Small intestine (tissue), 7 donors: Measurements from ENCODE around the gene SEC14L1. TPM values are rescaled to one million over a fixed set of nuclear protein-coding genes. Genes with fewer than 3 reads are reported as not detected.
A peak's percentile ranks its signal among the peaks of the same experiment; 100 is the strongest.
"Not testable (repeated sequence)": the region's sequence is repeated elsewhere in the genome, so short reads cannot be mapped to it uniquely, and the experiment has no call there.

ENCODE experiments used
- DNase-seq, 2 donors: peaks; one replicate each; pipeline versions ENCODE4 v3.0.0 to v3.0.0-alpha.2; 2013
- FAIRE-seq: peaks from 2 replicates; lab custom pipeline; 2012; peaks lifted over from hg19 to GRCh38; lab: Jason Lieb, UNC
- H3K27ac ChIP-seq, 3 donors: one replicate each; pipeline ENCODE4 v1.5.1; 2013; ENCODE audit warnings: low read length in 2 of 3, mild to moderate bottlenecking in 2 of 3, control low read depth in 1 of 3, inconsistent platforms in 1 of 3, low read depth in 1 of 3, moderate library complexity in 1 of 3
- H3K27me3 ChIP-seq, 3 donors: one replicate each; pipeline ENCODE4 v1.6.1; 2013; ENCODE audit warnings: low read length in 3 of 3, inconsistent platforms in 1 of 3; ENCODE audit not compliant: control insufficient read depth in 3 of 3, insufficient read depth in 3 of 3
- H3K36me3 ChIP-seq, 3 donors: one replicate each; pipeline ENCODE4 v1.6.1; 2013; ENCODE audit warnings: low read length in 3 of 3, inconsistent platforms in 1 of 3, low read depth in 1 of 3, mild to moderate bottlenecking in 1 of 3, moderate library complexity in 1 of 3; ENCODE audit not compliant: control insufficient read depth in 3 of 3, insufficient read depth in 2 of 3
- H3K4me1 ChIP-seq, 3 donors: one replicate each; pipeline ENCODE4 v1.6.1; 2013; ENCODE audit warnings: low read length in 2 of 3, inconsistent platforms in 1 of 3, low read depth in 1 of 3, mild to moderate bottlenecking in 1 of 3, moderate library complexity in 1 of 3; ENCODE audit not compliant: control insufficient read depth in 3 of 3, insufficient read depth in 2 of 3
- H3K4me3 ChIP-seq, 3 donors: one replicate each; pipeline ENCODE4 v1.5.1; 2013; ENCODE audit warnings: low read length in 3 of 3, control low read depth in 1 of 3, inconsistent platforms in 1 of 3, low read depth in 1 of 3, mild to moderate bottlenecking in 1 of 3, moderate library complexity in 1 of 3
- H3K9me3 ChIP-seq, 2 donors: one replicate each; pipeline ENCODE4 v1.6.1; 2013; ENCODE audit warnings: low read depth in 1 of 2, low read length in 1 of 2; ENCODE audit not compliant: control insufficient read depth in 2 of 2, insufficient read depth in 1 of 2
- WGBS, 3 donors: extraction: QIAGEN DNeasy Blood & Tissue Kit; methylation state at CpG; one replicate each; pipeline ENCODE4 v1.1.7; 2013; 5-methylcytosine and 5-hydroxymethylcytosine counted together
- polyA plus RNA-seq, 4 donors: library from polyadenylated mRNA; stranded (reverse) in 3 of 4; unstranded in 1 of 4; fragments of 200-250 nt in 3 of 4; fragments of 120-200 nt in 1 of 4; gene quantifications; one replicate each; pipeline versions ENCODE4 v1.2.1 to v1.2.3, GENCODE V29; 2013
- donor health status: healthy with polysubstance abuse.
- donor health status: control.
- donor health status: control.
- donor health status: Bipolar disorder and iron deficiency.
- donor health status: healthy.

SEC14L1 gene
- polyA plus RNA-seq, 4 donors, result 14.5 to 27.4 (median 20.7) TPM

DNA sequence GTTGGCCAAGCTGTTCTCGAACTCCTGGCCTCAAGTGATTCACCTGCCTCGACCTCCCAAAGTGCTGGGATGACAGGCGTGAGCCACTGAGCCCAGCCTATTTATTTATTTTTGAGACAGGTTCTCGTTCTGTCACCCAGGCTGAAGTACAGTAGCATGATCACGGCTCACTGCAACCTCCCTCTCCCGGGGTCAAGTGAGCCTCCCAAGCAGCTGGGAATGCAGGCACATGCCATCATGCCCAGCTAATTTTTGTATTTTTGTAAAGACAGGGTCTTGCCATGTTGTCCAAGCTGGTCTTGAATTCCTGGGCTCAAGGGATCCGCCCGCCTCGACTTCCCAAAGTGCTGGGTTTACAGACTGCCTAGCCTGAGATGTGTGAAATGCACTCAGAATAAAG, 10.2 kb upstream of the SEC14L1 start:
- no peak overlapping the region for H3K4me3 ChIP-seq
- H3K36me3 ChIP-seq, result no peaks in the 10 kb centered on the region
- WGBS, 3 donors, result 93 to 94% (median 93%) methylated on average over 9 of the region's 9 CpGs
- FAIRE-seq, result no peak
- no peak overlapping the region for H3K27ac ChIP-seq
- H3K4me1 ChIP-seq, result peaks cover 0 to 9% (median 3%) of the 10 kb centered on the region in 3 donors
- H3K27me3 ChIP-seq, result no peaks in the 10 kb centered on the region
- no peaks in the 10 kb centered on the region for H3K9me3 ChIP-seq
- DNase-seq, result no peak

DNA sequence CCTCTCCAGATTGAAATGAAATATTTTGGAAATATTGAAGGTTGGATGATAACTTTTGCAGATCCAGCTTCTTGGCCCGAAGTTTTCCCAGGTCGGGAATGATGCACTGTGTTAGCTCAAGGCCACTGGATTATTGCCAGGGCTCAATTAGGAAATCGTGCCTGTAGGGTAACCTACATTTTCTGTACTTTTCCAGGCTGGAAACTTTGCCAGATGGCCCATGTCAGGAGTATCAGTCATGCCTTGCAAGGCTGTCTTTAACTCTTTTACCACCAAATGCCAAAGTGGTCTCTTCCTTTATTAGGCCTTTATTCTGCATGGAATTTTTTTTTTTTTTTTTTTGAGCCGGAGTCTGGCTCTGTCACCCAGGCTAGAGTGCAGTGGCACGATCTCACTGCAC, 8.9 kb upstream of the SEC14L1 start:
- FAIRE-seq, result no peak
- Histone ChIP-seq H3K27me3 (no peaks in the 10 kb centered on the region), H3K27ac (no peak overlapping the region), H3K36me3 (peaks cover 0 to 2% (median 0%) of the 10 kb centered on the region in 3 donors), H3K4me3 (no peak overlapping the region), H3K4me1 (peaks cover 0 to 9% (median 0%) of the 10 kb centered on the region in 3 donors), H3K9me3 (no peaks in the 10 kb centered on the region)
- 37 to 55% (median 51%) methylated on average over 5 of the region's 5 CpGs for WGBS, 3 donors
- DNase-seq, result no peak

DNA sequence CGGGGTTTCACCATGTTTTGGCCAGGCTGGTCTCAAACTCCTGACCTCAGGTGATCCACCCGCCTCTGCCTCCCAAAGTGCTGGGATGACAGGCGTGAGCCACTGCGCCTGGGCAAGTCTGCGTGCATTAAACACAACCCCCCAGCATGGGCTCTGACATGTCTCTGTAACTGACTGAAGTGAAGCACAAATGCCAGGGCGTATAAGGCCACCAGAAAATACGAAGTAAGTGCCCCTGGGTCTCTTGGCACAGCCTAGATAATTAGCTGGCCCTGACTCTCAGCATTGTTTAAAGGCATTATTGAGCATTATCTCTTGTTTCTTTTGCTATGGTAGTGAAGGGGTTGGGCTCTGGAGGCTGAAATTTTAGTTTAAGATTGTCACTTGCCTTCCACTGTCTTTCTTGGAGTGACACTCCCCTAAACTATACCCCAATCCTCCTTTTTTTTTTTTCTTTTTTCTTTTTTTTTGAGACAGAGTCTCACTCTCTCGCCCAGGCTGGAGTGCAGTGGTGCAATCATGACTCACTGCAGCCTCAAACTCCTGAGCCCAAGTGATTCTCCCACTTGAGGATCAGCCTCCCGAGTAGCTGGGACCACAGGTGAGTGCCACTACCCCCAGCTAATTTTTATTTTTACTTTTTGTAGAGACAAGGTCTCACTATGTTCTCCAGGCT, 8.2 kb upstream of the SEC14L1 start:
- Histone ChIP-seq H3K27ac (no peak overlapping the region), H3K36me3 (peaks cover 0 to 2% (median 0%) of the 10 kb centered on the region in 3 donors), H3K27me3 (no peaks in the 10 kb centered on the region), H3K4me1 (peaks cover 0 to 9% (median 0%) of the 10 kb centered on the region in 3 donors), H3K9me3 (peaks cover 0 to 5% of the 10 kb centered on the region in 2 donors), H3K4me3 (no peak overlapping the region)
- no peak for DNase-seq
- FAIRE-seq, result no peak
- WGBS, 3 donors, result 84 to 90% (median 89%) methylated on average over 9 of the region's 9 CpGs

DNA sequence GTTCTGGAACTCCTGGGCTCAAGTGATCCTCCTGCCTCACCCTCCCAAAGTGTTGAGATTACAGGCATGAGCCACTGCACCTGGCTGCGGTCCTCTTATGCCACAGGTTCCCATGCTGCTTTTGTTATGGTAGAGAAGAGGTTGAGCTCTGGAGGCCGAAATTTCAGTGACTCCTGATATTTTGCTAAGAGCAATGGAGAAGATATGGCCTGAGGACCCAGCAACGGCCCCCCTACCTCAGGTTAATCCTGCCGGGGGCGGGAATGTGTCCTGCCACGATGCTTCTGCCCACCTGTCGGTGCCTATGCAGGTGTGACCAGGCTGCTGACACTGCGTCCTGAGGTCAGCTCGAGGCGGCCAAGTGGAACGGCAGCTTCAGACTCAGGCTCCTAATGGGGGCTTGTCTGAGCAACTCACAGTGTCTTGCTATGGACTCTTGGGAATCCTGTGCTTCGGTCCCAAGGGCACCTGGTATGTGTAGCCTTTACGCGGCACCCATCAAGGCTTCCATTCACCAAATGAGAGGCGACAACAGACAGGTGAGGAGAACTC, 7.6 kb upstream of the SEC14L1 start:
- Histone ChIP-seq H3K36me3 (peaks cover 0 to 2% (median 0%) of the 10 kb centered on the region in 3 donors), H3K27ac (no peak overlapping the region), H3K27me3 (no peaks in the 10 kb centered on the region), H3K9me3 (peaks cover 0 to 9% of the 10 kb centered on the region in 2 donors), H3K4me3 (no peak overlapping the region), H3K4me1 (peaks cover 0 to 9% (median 0%) of the 10 kb centered on the region in 3 donors)
- DNase-seq, result no peak
- 92 to 95% (median 93%) methylated on average over 15 of the region's 15 CpGs for WGBS, 3 donors
- no peak for FAIRE-seq

DNA sequence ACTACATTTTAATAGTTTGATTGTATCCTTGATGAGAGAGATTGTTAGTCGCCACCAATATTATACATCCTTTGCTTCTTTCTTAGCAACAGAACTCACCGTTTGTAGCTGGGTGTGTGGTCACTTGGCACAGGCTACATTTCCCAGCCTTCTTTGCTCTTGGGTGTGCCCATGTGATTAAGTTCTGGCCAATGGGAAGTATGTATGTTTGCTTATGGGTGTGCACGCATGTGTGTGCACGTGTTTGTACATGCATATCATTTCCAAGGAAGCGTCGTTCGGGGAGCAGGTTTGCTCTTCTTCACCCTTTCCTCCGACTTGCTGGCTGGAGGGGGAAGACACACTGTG, 4.4 kb upstream of the SEC14L1 start:
- Histone ChIP-seq H3K4me1 (peaks cover 0 to 6% (median 0%) of the 10 kb centered on the region in 3 donors), H3K4me3 (no peak overlapping the region), H3K36me3 (peaks cover 0 to 2% (median 0%) of the 10 kb centered on the region in 3 donors), H3K27ac (no peak overlapping the region), H3K27me3 (no peaks in the 10 kb centered on the region), H3K9me3 (peaks cover 0 to 12% of the 10 kb centered on the region in 2 donors)
- no peak for FAIRE-seq
- 81 to 85% (median 83%) methylated on average over 8 of the region's 8 CpGs for WGBS, 3 donors
- no peak for DNase-seq

DNA sequence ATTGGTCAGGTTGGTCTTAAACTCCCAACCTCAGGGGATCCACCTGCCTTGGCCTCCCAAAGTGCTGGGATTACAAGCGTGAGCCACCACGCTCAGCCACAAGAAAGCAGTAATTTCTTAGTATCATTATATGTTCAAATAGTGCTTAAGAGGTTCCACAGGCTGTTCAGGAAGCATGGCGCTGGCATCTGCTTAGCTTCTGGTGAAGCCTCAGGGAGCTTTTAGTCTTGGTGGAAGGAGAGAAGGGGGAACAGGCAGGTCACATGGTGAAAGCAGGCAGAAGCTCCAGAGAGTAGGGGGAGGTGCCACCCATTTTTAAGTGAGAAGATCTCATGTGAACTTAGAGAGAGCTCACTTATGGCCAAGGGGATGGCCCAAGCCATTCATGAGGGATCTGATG, 3.7 kb upstream of the SEC14L1 start:
- FAIRE-seq, result no peak
- no peak overlapping the region for H3K4me3 ChIP-seq
- no peaks in the 10 kb centered on the region for H3K27me3 ChIP-seq
- H3K36me3 ChIP-seq, result peaks cover 0 to 2% (median 0%) of the 10 kb centered on the region in 3 donors
- 86 to 96% (median 89%) methylated on average over 3 of the region's 3 CpGs for whole genome bisulfite sequencing, 3 donors
- H3K4me1 ChIP-seq, result peaks cover 0 to 9% (median 6%) of the 10 kb centered on the region in 3 donors
- peaks cover 0 to 12% of the 10 kb centered on the region in 2 donors for H3K9me3 ChIP-seq
- H3K27ac ChIP-seq, result peak overlapping the region in 1 of 3 donors; percentile 39
- no peak for DNase-seq

- not testable (repeated sequence) for FAIRE-seq, H3K4me3 ChIP-seq, H3K27ac ChIP-seq, H3K27me3 ChIP-seq, H3K36me3 ChIP-seq, H3K4me1 ChIP-seq
- H3K9me3 ChIP-seq, result peaks cover 0 to 12% of the 10 kb centered on the region in 2 donors
- WGBS, 3 donors, result 60 to 73% (median 66%) methylated on average over 3 of the region's 3 CpGs
- DNase-seq, result peak in 1 of 2 donors; percentile 26
Measured at GRCh38 chr17:77137886-77138285, 2.9 kb upstream of the SEC14L1 start.

- Histone ChIP-seq H3K4me3 (peak overlapping the region; percentile 45 to 70 (median 68)), H3K4me1 (peaks cover 0 to 12% (median 8%) of the 10 kb centered on the region in 3 donors), H3K9me3 (peaks cover 0 to 12% of the 10 kb centered on the region in 2 donors), H3K36me3 (peaks cover 0 to 12% (median 6%) of the 10 kb centered on the region in 3 donors), H3K27ac (peak overlapping the region; percentile 86 to 98 (median 92)), H3K27me3 (no peaks in the 10 kb centered on the region)
- DNase-seq, result peak; percentile 98 to 99
- WGBS, 3 donors, result 0 to 1% (median 1%) methylated on average over 50 to 67 of the region's 67 CpGs
- FAIRE-seq, result no peak
Measured at GRCh38 chr17:77140166-77140877, 447 bp upstream of the SEC14L1 start.
